IMR-90 (cell line): Measurements from ENCODE around the gene CSAD. TPM values are rescaled to one million over a fixed set of nuclear protein-coding genes. Genes with fewer than 3 reads are reported as not detected.

Source experiments
- ATAC-seq: fragments of 200-7000 bp; cut with Tn5 transposase; 2 replicates; pipeline ENCODE4 v1.9.1; 2020; ENCODE audit warnings: low read depth, mild to moderate bottlenecking, moderate library complexity
- BruUV-seq: library from RNA; stranded (reverse); fragments of 400-500 nt; replicated peaks from 2 replicates; lab custom pipeline; 2021; lab: Mats Ljungman, UMichigan
- CTCF ChIA-PET: fragments of 300-600 bp; formaldehyde crosslinking; extraction: SDS; loops from one replicate; lab custom pipeline; 2021; ENCODE audit warnings: antibody characterized with exemption; lab: Yijun Ruan, JAX
- POLR2A ChIA-PET: fragments of 300-600 bp; sonication (Branson Sonifier 250); formaldehyde crosslinking; loops from one replicate; lab custom pipeline; 2022; ENCODE audit warnings: antibody characterized with exemption; ENCODE audit not compliant: unreplicated experiment; lab: Charles Lee
- DNase-seq: peaks from one replicate; pipeline ENCODE4 v3.0.0; 2013
- H2AFZ ChIP-seq: replicated peaks from 2 replicates; pipeline ENCODE3; 2013; ENCODE audit warnings: low read length, mild to moderate bottlenecking; ENCODE audit not compliant: poor library complexity
- H2AK5ac ChIP-seq: 2 replicates; pipeline ENCODE4 v1.6.1; 2013; ENCODE audit warnings: low read depth, low read length, inconsistent platforms
- H2AK9ac ChIP-seq: replicated peaks from 2 replicates; pipeline ENCODE3; 2013; ENCODE audit warnings: mild to moderate bottlenecking, low read depth, low read length, moderate library complexity; ENCODE audit not compliant: poor library complexity
- H2BK120ac ChIP-seq: 2 replicates; pipeline ENCODE4 v1.6.1; 2013; ENCODE audit warnings: low read depth, low read length, inconsistent platforms
- H2BK15ac ChIP-seq: 3 replicates; pipeline ENCODE4 v1.6.1; 2013; ENCODE audit warnings: low read depth, low read length, inconsistent platforms
- H2BK20ac ChIP-seq: 2 replicates; pipeline ENCODE4 v1.6.1; 2013; ENCODE audit warnings: low read depth, mild to moderate bottlenecking, inconsistent platforms, low read length, moderate library complexity
- H2BK5ac ChIP-seq: 2 replicates; pipeline ENCODE4 v1.6.1; 2013; ENCODE audit warnings: mild to moderate bottlenecking, low read depth, low read length, inconsistent platforms; ENCODE audit not compliant: poor library complexity, severe bottlenecking
- H3K14ac ChIP-seq: replicated peaks from 2 replicates; pipeline ENCODE4 v1.6.1; 2013; ENCODE audit warnings: low read depth, low read length, inconsistent platforms
- H3K18ac ChIP-seq: 2 replicates; pipeline ENCODE4 v1.6.1; 2013; ENCODE audit warnings: low read depth, low read length, control low read depth
- H3K23ac ChIP-seq: 2 replicates; pipeline ENCODE4 v1.6.1; 2013; ENCODE audit warnings: low read depth, low read length, inconsistent platforms
- H3K27ac ChIP-seq: 2 replicates; pipeline ENCODE4 v1.5.1; 2013; ENCODE audit warnings: mild to moderate bottlenecking, control low read depth, low read length; ENCODE audit not compliant: insufficient read depth
- H3K27me3 ChIP-seq: 2 replicates; pipeline ENCODE4 v1.6.1; 2013; ENCODE audit warnings: low read length; ENCODE audit not compliant: control insufficient read depth, insufficient read depth
- H3K36me3 ChIP-seq: 2 replicates; pipeline ENCODE4 v1.6.1; 2013; ENCODE audit warnings: low read length, mixed read lengths; ENCODE audit not compliant: control insufficient read depth, insufficient read depth
- H3K4ac ChIP-seq: 2 replicates; pipeline ENCODE4 v1.6.1; 2013; ENCODE audit warnings: low read depth, low read length, inconsistent platforms
- H3K4me1 ChIP-seq: 2 replicates; pipeline ENCODE4 v1.6.1; 2013; ENCODE audit warnings: low read length, mixed read lengths; ENCODE audit not compliant: control insufficient read depth, insufficient read depth
- H3K4me2 ChIP-seq: 2 replicates; pipeline ENCODE4 v1.6.1; 2013; ENCODE audit warnings: low read depth, mild to moderate bottlenecking, control low read depth, low read length, moderate library complexity
- H3K4me3 ChIP-seq: 2 replicates; pipeline ENCODE4 v1.5.1; 2013; ENCODE audit warnings: low read depth, mild to moderate bottlenecking, control low read depth, low read length, moderate library complexity; ENCODE audit not compliant: insufficient read depth
- H3K56ac ChIP-seq: 2 replicates; pipeline ENCODE4 v1.6.1; 2013; ENCODE audit warnings: low read length, inconsistent platforms; ENCODE audit not compliant: insufficient read depth; ENCODE audit errors: extremely low read depth
- H3K79me1 ChIP-seq, 2 experiments: 2 replicates each; pipeline ENCODE4 v1.6.1; 2013; ENCODE audit warnings: low read length in 2 of 2, inconsistent platforms in 1 of 2, low read depth in 1 of 2
- H3K9ac ChIP-seq: 2 replicates; pipeline ENCODE4 v1.6.1; 2013; ENCODE audit warnings: low read depth, low read length, control low read depth
- H3K9me1 ChIP-seq: 2 replicates; pipeline ENCODE4 v1.6.1; 2013; ENCODE audit warnings: low read length, inconsistent platforms; ENCODE audit not compliant: insufficient read depth
- H3K9me3 ChIP-seq: 2 replicates; pipeline ENCODE4 v1.6.1; 2013; ENCODE audit warnings: low read length; ENCODE audit not compliant: control insufficient read depth, insufficient read depth
- H4K20me1 ChIP-seq: 2 replicates; pipeline ENCODE4 v1.6.1; 2013; ENCODE audit warnings: low read length, inconsistent platforms; ENCODE audit not compliant: insufficient read depth
- H4K5ac ChIP-seq: 2 replicates; pipeline ENCODE4 v1.6.1; 2013; ENCODE audit warnings: mild to moderate bottlenecking, low read depth, low read length, control low read depth
- H4K8ac ChIP-seq, 2 experiments: 2 replicates each; pipeline ENCODE4 v1.6.1; 2013; ENCODE audit warnings: low read depth in 2 of 2, low read length in 2 of 2, control low read depth in 1 of 2, inconsistent platforms in 1 of 2
- H4K91ac ChIP-seq: 2 replicates; pipeline ENCODE4 v1.6.1; 2013; ENCODE audit warnings: low read depth, low read length, inconsistent platforms; ENCODE audit not compliant: insufficient read depth
- MXI1 ChIP-seq: IDR thresholded peaks from 2 replicates; pipeline ENCODE4 v1.6.1; 2012; ENCODE audit warnings: low read depth, mild to moderate bottlenecking, low read length, moderate library complexity, borderline replicate concordance
- RCOR1 ChIP-seq: IDR thresholded peaks from 2 replicates; pipeline ENCODE4 v1.6.1; 2012; ENCODE audit warnings: mild to moderate bottlenecking, low read length, improper control_type of control experiment; ENCODE audit not compliant: insufficient replicate concordance
- WGBS, 2 experiments: methylation state at CpG; one replicate each; pipeline versions ENCODE4 v1.1.5 to v1.1.7; 2013; ENCODE audit warnings: missing lambda C conversion rate in 2 of 2; ENCODE audit not compliant: insufficient read length in 1 of 2; ENCODE audit errors: extremely low coverage in 2 of 2; 5-methylcytosine and 5-hydroxymethylcytosine counted together
- dilution Hi-C: fragments of 300-500 bp; cut with HindIII; formaldehyde crosslinking; loops from one replicate; pipeline ENCODE4 v1.14.3; 2018; ENCODE audit warnings: low sequenced_read_pairs; ENCODE audit not compliant: unreplicated experiment
- in situ Hi-C: fragments of 300-500 bp; cut with MboI; formaldehyde crosslinking; loops from 3 replicates; pipeline ENCODE4 v1.14.3; 2019; ENCODE audit warnings: low sequenced_read_pairs, inconsistent platforms, mixed read lengths
- intact Hi-C: fragments of 100-400 bp; cut with micrococcal nuclease; formaldehyde crosslinking; loops from 2 replicates; pipeline ENCODE4 v1.10.0; 2022
- polyA plus RNA-seq, 3 experiments: library from polyadenylated mRNA; depleted of rRNA; stranded (reverse); fragments of >200 nt; gene quantifications; 2 replicates each; pipeline ENCODE4 v1.2.3, GENCODE V29; 2012; ENCODE audit warnings: low replicate concordance in 1 of 3
- total RNA-seq: library from RNA; depleted of rRNA; stranded (reverse); fragments of >200 nt; gene quantifications from 2 replicates; pipeline ENCODE4 v1.2.3, GENCODE V29; 2012
- TF ChIP-seq, protein P1 (sequence below): fragments of 150-350 bp; IDR thresholded peaks from 2 replicates; pipeline ENCODE4 v1.6.1; 2017; ENCODE audit warnings: mild to moderate bottlenecking, antibody characterized with exemption, low read length, low read depth
- TF ChIP-seq, protein P2 (sequence below): fragments of 150-350 bp; IDR thresholded peaks from 2 replicates; pipeline ENCODE4 v1.6.1; 2016; ENCODE audit warnings: low read depth, mild to moderate bottlenecking, low read length, moderate library complexity, borderline replicate concordance

CSAD gene
- total and polyA plus RNA-seq, 2 of the 4 experiments (the other 2 are of a cell fraction) = 5.4 to 45.6 TPM

DNA sequence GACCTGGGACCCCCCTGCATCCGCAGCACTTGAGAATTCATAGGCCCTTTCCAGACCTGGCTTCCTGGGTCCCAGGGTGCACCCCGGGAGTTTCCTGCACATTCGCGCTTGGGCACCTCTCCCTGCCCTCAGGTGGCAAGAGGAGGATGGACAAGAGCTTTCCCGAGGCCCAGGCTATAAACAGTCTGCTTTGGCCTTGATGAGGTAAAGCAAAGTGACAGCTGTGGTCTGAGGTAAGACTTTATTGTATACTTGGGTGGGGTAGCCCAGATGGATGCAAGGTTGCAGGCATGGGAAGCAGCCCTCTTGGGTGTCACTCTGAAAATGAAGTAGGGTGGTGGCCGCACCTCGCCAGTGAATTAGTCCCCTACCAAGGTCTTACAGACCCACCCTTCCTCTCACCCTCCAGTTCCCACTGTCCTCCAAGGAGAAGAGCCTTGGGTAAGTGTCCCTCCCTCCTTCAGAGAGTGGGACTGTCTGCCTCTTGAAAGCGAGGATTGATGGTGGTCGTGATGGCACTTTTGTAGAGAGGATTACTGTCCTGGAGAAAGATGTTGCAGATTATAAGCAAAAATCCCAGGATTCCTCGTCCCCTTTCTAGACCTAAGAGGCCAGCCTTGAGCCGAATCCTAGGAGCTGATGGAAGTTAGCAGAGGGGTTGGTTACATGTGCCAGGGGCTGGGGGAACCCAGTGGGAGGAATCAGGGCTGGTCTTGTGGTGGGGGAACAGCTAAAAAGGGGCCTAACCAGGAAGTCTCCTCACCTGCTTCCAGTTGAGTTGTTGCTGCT, 10.6 kb upstream of the CSAD start:
- no peak overlapping the region for H2BK120ac ChIP-seq
- H3K9me3 ChIP-seq = no peaks in the 10 kb centered on the region
- peaks cover 14% of the 10 kb centered on the region for H3K9me1 ChIP-seq
- DNase-seq (no peak), ATAC-seq (no peak)
- H2AK9ac ChIP-seq = no peak overlapping the region
- no peak overlapping the region for H3K14ac ChIP-seq
- H2AK5ac ChIP-seq = no peak overlapping the region
- POLR2A ChIA-PET = no interaction called here
- no peak overlapping the region for H3K4me3 ChIP-seq
- H2AFZ ChIP-seq = no peak overlapping the region
- H3K4me2 ChIP-seq = no peak overlapping the region
- peak overlapping the region; percentile 30; the same call in 1 of the 2 replicates for H2BK20ac ChIP-seq
- no peak overlapping the region for H2BK5ac ChIP-seq
- CTCF ChIA-PET = interaction anchor here (1.3 kb wide), 1 partner anchor 9 kb away, joined by 3 read pairs; no protein-coding TSS in a partner anchor
- BruUV-seq = no TSS peak
- H4K8ac ChIP-seq = no peak overlapping the region
- no peak overlapping the region for H2BK15ac ChIP-seq
- peaks cover under 1 to 16% of the 10 kb centered on the region in 2 experiments; a peak in 2 of 4 replicates for H3K79me1 ChIP-seq
- no peak overlapping the region for H3K23ac ChIP-seq
- no CpG with 5 or more reads among the region's 11 CpGs for WGBS, 2 experiments
- H3K4ac ChIP-seq = no peak overlapping the region
- H3K27ac ChIP-seq = no peak overlapping the region
- H3K4me1 ChIP-seq = no peaks in the 10 kb centered on the region; the same call in 1 of the 2 replicates
- in situ Hi-C loops = no loop called here
- H3K18ac ChIP-seq = no peak overlapping the region
- no peak for TF ChIP-seq RCOR1
- TF ChIP-seq, protein P1, sequence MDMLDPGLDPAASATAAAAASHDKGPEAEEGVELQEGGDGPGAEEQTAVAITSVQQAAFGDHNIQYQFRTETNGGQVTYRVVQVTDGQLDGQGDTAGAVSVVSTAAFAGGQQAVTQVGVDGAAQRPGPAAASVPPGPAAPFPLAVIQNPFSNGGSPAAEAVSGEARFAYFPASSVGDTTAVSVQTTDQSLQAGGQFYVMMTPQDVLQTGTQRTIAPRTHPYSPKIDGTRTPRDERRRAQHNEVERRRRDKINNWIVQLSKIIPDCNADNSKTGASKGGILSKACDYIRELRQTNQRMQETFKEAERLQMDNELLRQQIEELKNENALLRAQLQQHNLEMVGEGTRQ = no peak
- TF ChIP-seq MXI1 = no peak
- TF ChIP-seq, protein P2, sequence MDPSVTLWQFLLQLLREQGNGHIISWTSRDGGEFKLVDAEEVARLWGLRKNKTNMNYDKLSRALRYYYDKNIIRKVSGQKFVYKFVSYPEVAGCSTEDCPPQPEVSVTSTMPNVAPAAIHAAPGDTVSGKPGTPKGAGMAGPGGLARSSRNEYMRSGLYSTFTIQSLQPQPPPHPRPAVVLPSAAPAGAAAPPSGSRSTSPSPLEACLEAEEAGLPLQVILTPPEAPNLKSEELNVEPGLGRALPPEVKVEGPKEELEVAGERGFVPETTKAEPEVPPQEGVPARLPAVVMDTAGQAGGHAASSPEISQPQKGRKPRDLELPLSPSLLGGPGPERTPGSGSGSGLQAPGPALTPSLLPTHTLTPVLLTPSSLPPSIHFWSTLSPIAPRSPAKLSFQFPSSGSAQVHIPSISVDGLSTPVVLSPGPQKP = no peak
- H3K56ac ChIP-seq = no peak overlapping the region
- H4K5ac ChIP-seq = no peak overlapping the region
- no peaks in the 10 kb centered on the region for H4K20me1 ChIP-seq
- H4K91ac ChIP-seq = no peak overlapping the region
- intact Hi-C loops = no loop called here
- H3K36me3 ChIP-seq = peaks cover 29% of the 10 kb centered on the region
- H3K27me3 ChIP-seq = no peaks in the 10 kb centered on the region
- dilution Hi-C loops = no loop called here
- no peak overlapping the region for H3K9ac ChIP-seq
